ENCODE data around the gene HSD17B4. TPM values are rescaled to one million over a fixed set of nuclear protein-coding genes. Genes with fewer than 3 reads are reported as not detected.

The HSD17B4 gene
- total and polyA plus RNA-seq, 2 experiments from 2014 or later: 326 to 332 TPM

DNA sequence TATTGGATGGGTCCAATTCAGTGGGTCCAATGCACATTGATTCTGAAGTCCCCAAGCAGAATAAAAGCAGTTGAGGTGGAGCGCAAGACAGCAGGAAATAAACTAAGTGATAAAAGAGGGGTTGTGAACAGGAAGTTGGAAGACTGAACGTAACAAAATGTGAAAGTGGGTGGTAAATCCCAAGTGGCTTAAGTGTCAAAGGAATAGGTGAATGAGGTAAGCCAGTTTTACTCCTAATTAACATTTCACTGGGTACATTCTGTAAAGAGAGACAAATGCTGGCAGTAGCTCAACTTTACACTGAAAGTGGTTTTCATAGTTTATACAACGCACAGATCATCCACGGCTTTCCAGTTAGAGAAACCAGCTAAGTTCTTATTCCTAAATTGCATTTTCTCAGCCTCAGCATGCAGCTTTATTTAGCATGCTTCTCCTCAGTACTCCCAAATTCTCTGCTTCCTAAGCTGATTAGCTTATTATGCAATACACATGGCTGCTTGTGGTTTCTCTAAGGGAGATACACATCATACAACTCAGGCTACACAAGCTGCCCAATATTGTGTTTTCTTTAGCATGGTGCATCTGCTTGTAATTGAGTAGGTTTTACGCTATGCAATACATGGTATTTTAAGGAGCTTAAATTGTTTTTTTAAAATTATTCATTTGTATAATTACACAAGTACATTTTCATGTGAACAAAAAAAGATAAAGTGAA lies 34.2 kb upstream of the HSD17B4 start (continued):
- TF ChIP-seq, protein P1, sequence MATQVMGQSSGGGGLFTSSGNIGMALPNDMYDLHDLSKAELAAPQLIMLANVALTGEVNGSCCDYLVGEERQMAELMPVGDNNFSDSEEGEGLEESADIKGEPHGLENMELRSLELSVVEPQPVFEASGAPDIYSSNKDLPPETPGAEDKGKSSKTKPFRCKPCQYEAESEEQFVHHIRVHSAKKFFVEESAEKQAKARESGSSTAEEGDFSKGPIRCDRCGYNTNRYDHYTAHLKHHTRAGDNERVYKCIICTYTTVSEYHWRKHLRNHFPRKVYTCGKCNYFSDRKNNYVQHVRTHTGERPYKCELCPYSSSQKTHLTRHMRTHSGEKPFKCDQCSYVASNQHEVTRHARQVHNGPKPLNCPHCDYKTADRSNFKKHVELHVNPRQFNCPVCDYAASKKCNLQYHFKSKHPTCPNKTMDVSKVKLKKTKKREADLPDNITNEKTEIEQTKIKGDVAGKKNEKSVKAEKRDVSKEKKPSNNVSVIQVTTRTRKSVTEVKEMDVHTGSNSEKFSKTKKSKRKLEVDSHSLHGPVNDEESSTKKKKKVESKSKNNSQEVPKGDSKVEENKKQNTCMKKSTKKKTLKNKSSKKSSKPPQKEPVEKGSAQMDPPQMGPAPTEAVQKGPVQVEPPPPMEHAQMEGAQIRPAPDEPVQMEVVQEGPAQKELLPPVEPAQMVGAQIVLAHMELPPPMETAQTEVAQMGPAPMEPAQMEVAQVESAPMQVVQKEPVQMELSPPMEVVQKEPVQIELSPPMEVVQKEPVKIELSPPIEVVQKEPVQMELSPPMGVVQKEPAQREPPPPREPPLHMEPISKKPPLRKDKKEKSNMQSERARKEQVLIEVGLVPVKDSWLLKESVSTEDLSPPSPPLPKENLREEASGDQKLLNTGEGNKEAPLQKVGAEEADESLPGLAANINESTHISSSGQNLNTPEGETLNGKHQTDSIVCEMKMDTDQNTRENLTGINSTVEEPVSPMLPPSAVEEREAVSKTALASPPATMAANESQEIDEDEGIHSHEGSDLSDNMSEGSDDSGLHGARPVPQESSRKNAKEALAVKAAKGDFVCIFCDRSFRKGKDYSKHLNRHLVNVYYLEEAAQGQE (IDR thresholded peaks at IDR 0.05; ENCODE audit: unreplicated experiment): no peak
- no peak for TF ChIP-seq JUNB (IDR thresholded peaks at IDR 0.05; ENCODE audit: unreplicated experiment)

GRCh38 chr5:119418606-119419100 lies 33.6 kb upstream of the HSD17B4 start:
- Mint-ChIP-seq H3K27ac (no peak overlapping the region; the same call in 1 of the 2 replicates), H3K36me3 (ENCODE audit: low read depth) (no peaks in the 10 kb centered on the region), H3K4me1 (peaks cover 15% of the 10 kb centered on the region), H3K4me3 (no peak overlapping the region), H3K27me3 (ENCODE audit: insufficient read depth, low read depth, poor library complexity) (no peaks in the 10 kb centered on the region), H3K9me3 (no peaks in the 10 kb centered on the region)
- 0 out of 2 replicates have a peak overlapping the region, but pooled peaks have one; percentile 4 for H2AFZ ChIP-seq
- 0 out of 2 replicates have a peak, but pooled peaks cover 8% of the 10 kb centered on the region for H3K4me1 ChIP-seq (ENCODE audit: insufficient read depth)
- peaks cover 5% of the 10 kb centered on the region; the same call in 1 of the 2 replicates for H3K9me2 ChIP-seq (ENCODE audit: insufficient read depth)
- H3F3A ChIP-seq (replicated peaks; ENCODE audit: low read depth): no peaks in the 10 kb centered on the region
- no peaks in the 10 kb centered on the region for H3K36me3 ChIP-seq (ENCODE audit: insufficient read depth)
- H3K27me3 ChIP-seq (ENCODE audit: insufficient read depth): no peaks in the 10 kb centered on the region
- H3K4me2 ChIP-seq: no peak overlapping the region
- ATAC-seq: peak; percentile 51
- DNase-seq (ENCODE audit: low spot score): peak; percentile 24
- H3K4me3 ChIP-seq: no peak overlapping the region
- H3K27ac ChIP-seq (ENCODE audit: low read depth): no peak overlapping the region
- H4K20me1 ChIP-seq (replicated peaks; ENCODE audit: insufficient read depth): no peaks in the 10 kb centered on the region
- H3K79me2 ChIP-seq (replicated peaks; ENCODE audit: insufficient read depth): no peaks in the 10 kb centered on the region
- TF ChIP-seq, protein P2, sequence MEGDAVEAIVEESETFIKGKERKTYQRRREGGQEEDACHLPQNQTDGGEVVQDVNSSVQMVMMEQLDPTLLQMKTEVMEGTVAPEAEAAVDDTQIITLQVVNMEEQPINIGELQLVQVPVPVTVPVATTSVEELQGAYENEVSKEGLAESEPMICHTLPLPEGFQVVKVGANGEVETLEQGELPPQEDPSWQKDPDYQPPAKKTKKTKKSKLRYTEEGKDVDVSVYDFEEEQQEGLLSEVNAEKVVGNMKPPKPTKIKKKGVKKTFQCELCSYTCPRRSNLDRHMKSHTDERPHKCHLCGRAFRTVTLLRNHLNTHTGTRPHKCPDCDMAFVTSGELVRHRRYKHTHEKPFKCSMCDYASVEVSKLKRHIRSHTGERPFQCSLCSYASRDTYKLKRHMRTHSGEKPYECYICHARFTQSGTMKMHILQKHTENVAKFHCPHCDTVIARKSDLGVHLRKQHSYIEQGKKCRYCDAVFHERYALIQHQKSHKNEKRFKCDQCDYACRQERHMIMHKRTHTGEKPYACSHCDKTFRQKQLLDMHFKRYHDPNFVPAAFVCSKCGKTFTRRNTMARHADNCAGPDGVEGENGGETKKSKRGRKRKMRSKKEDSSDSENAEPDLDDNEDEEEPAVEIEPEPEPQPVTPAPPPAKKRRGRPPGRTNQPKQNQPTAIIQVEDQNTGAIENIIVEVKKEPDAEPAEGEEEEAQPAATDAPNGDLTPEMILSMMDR (conservative IDR thresholded peaks at IDR 0.05; ENCODE audit: low read depth in 2 of 2): no peak
- TF ChIP-seq ZNF114 (CRISPR knock-in tag; IDR thresholded peaks at IDR 0.05) (no peak), STAT1 (IDR thresholded peaks at IDR 0.05; ENCODE audit: unreplicated experiment) (no peak), CREB1 (CRISPR knock-in tag; IDR thresholded peaks at IDR 0.05; ENCODE audit: low read depth) (no peak), POLR2AphosphoS5 (IDR thresholded peaks at IDR 0.05; ENCODE audit: low read depth) (no peak), ZNF331 (CRISPR knock-in tag; IDR thresholded peaks at IDR 0.05; ENCODE audit: low read depth) (no peak), NANOG (IDR thresholded peaks at IDR 0.05; ENCODE audit: borderline replicate concordance) (no peak), EZH2 (IDR thresholded peaks at IDR 0.05; ENCODE audit: low read depth, unreplicated experiment) (no peak), EZH2phosphoT487 (IDR thresholded peaks at IDR 0.05; ENCODE audit: unreplicated experiment) (no peak), ETS1 (IDR thresholded peaks at IDR 0.05) (no peak), JUNB (IDR thresholded peaks at IDR 0.05; ENCODE audit: unreplicated experiment) (no peak)
- TF ChIP-seq, protein P1 (IDR thresholded peaks at IDR 0.05; ENCODE audit: unreplicated experiment): no peak
